ENCODE results near the gene CHMP4B.

- TF ChIP-seq CTCF (IDR thresholded peaks at IDR 0.05) (no peak), POLR2A (IDR thresholded peaks at IDR 0.05) (no peak)
Measured at GRCh38 chr20:33833333-33833732, 22.2 kb downstream of the CHMP4B start.

All from adrenal gland (tissue), 5 donors.